Gastrocnemius medialis (tissue), 4 donors: Measurements from ENCODE around the gene INPP5D.

Experiments
- CTCF ChIP-seq, 5 experiments: fragments of 450-650 bp in 3 of 5; fragments of 200-600 bp in 2 of 5; sonication (generic) in 2 of 5; IDR thresholded peaks in 4 of 5; conservative IDR thresholded peaks in 1 of 5; 1 replicate in 4 of 5; 2 replicates in 1 of 5; pipeline ENCODE4 v1.5.1; 2016 to 2019; ENCODE audit warnings: antibody characterized with exemption in 5 of 5, mild to moderate bottlenecking in 3 of 5, moderate library complexity in 3 of 5
- POLR2A ChIP-seq, 2 donors: fragments of 450-650 bp; IDR thresholded peaks; one replicate each; pipeline ENCODE4 v1.6.1; 2017; ENCODE audit warnings: antibody characterized with exemption in 2 of 2, mild to moderate bottlenecking in 2 of 2, moderate library complexity in 2 of 2

- TF ChIP-seq CTCF (IDR thresholded peaks at IDR 0.05 in 4 of 5, conservative IDR thresholded peaks at IDR 0.05 in 1 of 5) (no peak), POLR2A (IDR thresholded peaks at IDR 0.05) (no peak)
These were observed 20.8 kb upstream of the INPP5D start for GRCh38 chr2:233039212-233039845.
